ENCODE data around the gene DENND1A. TPM values are rescaled to one million over a fixed set of nuclear protein-coding genes. Genes with fewer than 3 reads are reported as not detected.

Gene DENND1A
- total RNA-seq, 1 experiment from 2014 or later: 13.0 TPM

DNA sequence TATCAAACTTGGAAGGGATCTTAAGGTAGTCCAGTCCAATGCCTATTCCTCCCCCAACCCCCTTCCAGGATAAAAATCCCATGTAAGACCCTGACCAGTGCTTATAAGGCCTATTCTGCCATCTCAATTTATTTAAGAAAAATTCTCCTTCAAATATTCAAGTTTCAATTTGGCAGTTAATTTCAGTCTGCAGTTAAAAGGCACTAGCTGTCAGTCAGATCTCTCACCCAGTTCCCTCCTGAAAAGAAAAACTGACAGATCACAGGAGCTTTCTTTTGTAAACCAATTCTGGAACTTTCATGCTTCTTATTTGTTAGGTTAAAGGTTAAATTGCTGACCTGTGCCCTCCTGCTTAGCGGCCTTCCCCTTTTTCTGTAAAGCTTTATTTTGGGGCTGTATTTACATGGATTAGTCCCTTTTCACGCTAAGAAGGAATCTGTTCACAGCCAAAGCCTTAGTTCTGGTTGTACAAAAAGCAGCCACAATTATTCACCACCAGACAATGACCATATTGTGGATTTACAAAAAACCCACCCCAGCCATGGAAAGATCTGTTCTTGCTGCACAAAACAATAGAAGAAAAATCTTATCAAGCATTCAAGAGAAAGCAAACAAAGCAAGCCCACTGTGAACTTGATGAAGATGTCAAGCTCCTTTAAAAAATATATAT, 68.7 kb downstream of the DENND1A start:
- no peaks in the 10 kb centered on the region for H3K4me1 Mint-ChIP-seq (ENCODE audit: low read depth, unreplicated experiment)
- no peak for TF ChIP-seq CTCF (IDR thresholded peaks at IDR 0.05; ENCODE audit: unreplicated experiment)
- no peaks in the 10 kb centered on the region for H3K36me3 Mint-ChIP-seq (ENCODE audit: insufficient read depth, unreplicated experiment)
- no peak overlapping the region for H3K4me3 Mint-ChIP-seq (ENCODE audit: low read depth, unreplicated experiment)
- no peak overlapping the region for H3K27ac Mint-ChIP-seq (ENCODE audit: unreplicated experiment)
- BruUV-seq (replicated peaks): no TSS peak
- no peak for DNase-seq
- intact Hi-C loops (cut with micrococcal nuclease; ENCODE audit: unreplicated experiment): loop anchor here (5.0 kb wide), 1 partner anchor 319 kb away; no protein-coding TSS in a partner anchor
- CTCF ChIA-PET: no interaction called here
- H3K9me3 Mint-ChIP-seq (ENCODE audit: low read depth, unreplicated experiment): no peaks in the 10 kb centered on the region
- no peaks in the 10 kb centered on the region for H3K27me3 Mint-ChIP-seq (ENCODE audit: unreplicated experiment)

DNA sequence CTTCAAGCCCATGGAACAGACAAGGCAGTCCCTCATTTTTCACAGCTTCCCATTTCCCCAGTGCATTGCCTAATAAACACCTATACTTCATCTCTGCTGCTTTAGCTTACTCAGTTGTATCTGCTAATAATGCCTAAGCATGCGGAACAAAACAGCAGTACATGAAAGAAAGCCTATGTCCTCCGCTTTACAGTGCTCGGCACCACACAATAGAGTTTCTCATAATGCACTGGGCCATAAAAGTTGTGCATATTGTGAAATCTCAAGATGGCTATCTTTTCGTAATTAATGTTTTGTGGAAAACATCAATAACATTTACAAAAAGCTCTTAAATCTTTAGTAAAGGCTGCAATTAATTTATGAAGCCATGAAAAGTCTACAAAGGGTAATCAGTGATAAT, 69.3 kb downstream of the DENND1A start:
- H3K4me3 Mint-ChIP-seq (ENCODE audit: low read depth, unreplicated experiment): no peak overlapping the region
- intact Hi-C loops (cut with micrococcal nuclease; ENCODE audit: unreplicated experiment): loop anchor here (5.0 kb wide), 1 partner anchor 318 kb away; no protein-coding TSS in a partner anchor
- H3K4me1 Mint-ChIP-seq (ENCODE audit: low read depth, unreplicated experiment): no peaks in the 10 kb centered on the region

GRCh38 chr9:123852403-123852802, 77.5 kb downstream of the DENND1A start:
- intact Hi-C loops (cut with micrococcal nuclease; ENCODE audit: unreplicated experiment): no loop called here
- no peak overlapping the region for H3K4me3 Mint-ChIP-seq (ENCODE audit: low read depth, unreplicated experiment)
- CTCF ChIA-PET: no interaction called here
- no peaks in the 10 kb centered on the region for H3K27me3 Mint-ChIP-seq (ENCODE audit: unreplicated experiment)
- H3K36me3 Mint-ChIP-seq (ENCODE audit: insufficient read depth, unreplicated experiment): no peaks in the 10 kb centered on the region
- H3K4me1 Mint-ChIP-seq (ENCODE audit: low read depth, unreplicated experiment): no peaks in the 10 kb centered on the region
- TF ChIP-seq CTCF (IDR thresholded peaks at IDR 0.05; ENCODE audit: unreplicated experiment): no peak
- H3K27ac Mint-ChIP-seq (ENCODE audit: unreplicated experiment): no peak overlapping the region
- peaks cover under 1% of the 10 kb centered on the region for H3K9me3 Mint-ChIP-seq (ENCODE audit: low read depth, unreplicated experiment)
- no peak for DNase-seq
- BruUV-seq (replicated peaks): no TSS peak

More for the DNA sequence above, 69.3 kb downstream of the DENND1A start:
- DNase-seq: no peak
- Mint-ChIP-seq H3K27me3 (ENCODE audit: unreplicated experiment) (no peaks in the 10 kb centered on the region), H3K9me3 (ENCODE audit: low read depth, unreplicated experiment) (no peaks in the 10 kb centered on the region), H3K27ac (ENCODE audit: unreplicated experiment) (no peak overlapping the region), H3K36me3 (ENCODE audit: insufficient read depth, unreplicated experiment) (no peaks in the 10 kb centered on the region)
- CTCF ChIA-PET: no interaction called here
- BruUV-seq (replicated peaks): no TSS peak
- TF ChIP-seq CTCF (IDR thresholded peaks at IDR 0.05; ENCODE audit: unreplicated experiment): no peak

DNA sequence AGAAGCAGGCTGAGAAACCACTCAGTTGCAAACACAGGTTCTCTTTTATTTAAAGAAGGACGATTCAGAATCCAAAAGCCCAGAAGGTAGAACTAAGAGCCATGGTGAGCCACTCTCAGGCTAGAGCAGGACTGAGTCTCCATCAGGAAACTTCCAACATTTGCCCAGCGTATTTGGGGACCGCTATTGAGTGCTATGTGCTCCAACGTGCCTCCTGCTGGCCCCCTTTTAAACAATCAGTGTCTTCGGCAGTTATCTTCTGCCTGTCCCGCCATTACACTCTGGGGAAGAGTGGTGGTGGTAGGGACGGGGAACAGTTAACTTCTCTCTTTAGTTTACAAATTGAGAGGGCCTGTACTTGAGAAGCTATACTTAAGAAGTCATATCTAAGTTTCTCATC, 78.1 kb downstream of the DENND1A start:
- peaks cover 3% of the 10 kb centered on the region for H3K9me3 Mint-ChIP-seq (ENCODE audit: low read depth, unreplicated experiment)
- DNase-seq: no peak
- intact Hi-C loops (cut with micrococcal nuclease; ENCODE audit: unreplicated experiment): no loop called here
- no TSS peak for BruUV-seq (replicated peaks)
- CTCF ChIA-PET: no interaction called here
- H3K4me1 Mint-ChIP-seq (ENCODE audit: low read depth, unreplicated experiment): no peaks in the 10 kb centered on the region
- H3K27ac Mint-ChIP-seq (ENCODE audit: unreplicated experiment): no peak overlapping the region
- no peak overlapping the region for H3K4me3 Mint-ChIP-seq (ENCODE audit: low read depth, unreplicated experiment)
- H3K36me3 Mint-ChIP-seq (ENCODE audit: insufficient read depth, unreplicated experiment): no peaks in the 10 kb centered on the region
- no peaks in the 10 kb centered on the region for H3K27me3 Mint-ChIP-seq (ENCODE audit: unreplicated experiment)
- TF ChIP-seq CTCF (IDR thresholded peaks at IDR 0.05; ENCODE audit: unreplicated experiment): no peak

Measured in Calu3 (cell line).